Subcutaneous abdominal adipose tissue (tissue), 5 donors: ENCODE measurements around the gene TSSC4.

ENCODE experiments used
- H3K27ac ChIP-seq: one replicate; pipeline ENCODE4 v1.7.0; 2013; ENCODE audit warnings: low read depth, mild to moderate bottlenecking, inconsistent platforms, low read length, moderate library complexity
- H3K27me3 ChIP-seq, 5 donors: one replicate each; pipeline ENCODE4 v1.7.0; 2013; ENCODE audit warnings: low read length in 5 of 5, inconsistent platforms in 1 of 5; ENCODE audit not compliant: control insufficient read depth in 5 of 5, insufficient read depth in 4 of 5
- H3K36me3 ChIP-seq, 5 donors: one replicate each; pipeline ENCODE4 v1.7.0; 2013; ENCODE audit warnings: low read length in 5 of 5; ENCODE audit not compliant: control insufficient read depth in 5 of 5, insufficient read depth in 5 of 5
- H3K4me1 ChIP-seq, 5 donors: one replicate each; pipeline ENCODE4 v1.7.0; 2013; ENCODE audit warnings: low read length in 5 of 5, mild to moderate bottlenecking in 3 of 5, moderate library complexity in 1 of 5; ENCODE audit not compliant: control insufficient read depth in 5 of 5, insufficient read depth in 5 of 5
- H3K4me3 ChIP-seq, 5 donors: one replicate each; pipeline ENCODE4 v1.7.0; 2013; ENCODE audit warnings: low read length in 5 of 5, low read depth in 1 of 5
- H3K9ac ChIP-seq, 5 donors: one replicate each; pipeline ENCODE4 v1.7.0; 2013; ENCODE audit warnings: low read length in 5 of 5, mild to moderate bottlenecking in 4 of 5, moderate library complexity in 3 of 5
- H3K9me3 ChIP-seq, 5 donors: one replicate each; pipeline ENCODE4 v1.7.0; 2013; ENCODE audit warnings: low read length in 5 of 5; ENCODE audit not compliant: control insufficient read depth in 5 of 5
- donor health status: healthy.
- donor health status: healthy.
- donor health status: healthy.
- donor health status: healthy.
- donor health status: healthy.

The TSSC4 gene

DNA sequence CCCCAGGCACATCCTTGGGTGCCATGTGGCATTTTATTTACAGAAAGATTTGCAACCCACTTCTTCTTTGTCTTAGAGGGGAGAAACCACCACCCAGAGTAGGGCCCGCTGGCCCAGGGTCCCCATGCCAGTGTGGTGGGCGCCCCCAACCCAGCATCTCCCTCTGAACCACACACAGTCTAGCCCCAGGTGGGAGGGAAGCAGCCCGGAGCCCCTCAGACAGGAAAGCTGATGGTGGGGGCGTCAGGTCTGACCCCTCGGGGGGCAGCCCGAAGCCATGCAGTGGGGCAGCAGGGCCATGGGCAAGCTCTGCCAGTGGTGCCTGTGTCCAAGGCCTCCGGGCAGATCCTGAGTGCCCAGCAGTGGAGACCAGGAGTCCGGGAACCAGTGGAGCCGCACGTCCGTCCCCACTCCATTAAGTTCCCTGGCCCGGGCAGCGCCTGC lies 32.1 kb downstream of the TSSC4 start:
- Histone ChIP-seq H3K4me3 (no peak overlapping the region), H3K36me3 (no peaks in the 10 kb centered on the region), H3K4me1 (no peaks in the 10 kb centered on the region), H3K9ac (no peak overlapping the region), H3K9me3 (no peaks in the 10 kb centered on the region), H3K27ac (no peak overlapping the region), H3K27me3 (peaks cover 5 to 19% (median 18%) of the 10 kb centered on the region in 5 donors)

DNA sequence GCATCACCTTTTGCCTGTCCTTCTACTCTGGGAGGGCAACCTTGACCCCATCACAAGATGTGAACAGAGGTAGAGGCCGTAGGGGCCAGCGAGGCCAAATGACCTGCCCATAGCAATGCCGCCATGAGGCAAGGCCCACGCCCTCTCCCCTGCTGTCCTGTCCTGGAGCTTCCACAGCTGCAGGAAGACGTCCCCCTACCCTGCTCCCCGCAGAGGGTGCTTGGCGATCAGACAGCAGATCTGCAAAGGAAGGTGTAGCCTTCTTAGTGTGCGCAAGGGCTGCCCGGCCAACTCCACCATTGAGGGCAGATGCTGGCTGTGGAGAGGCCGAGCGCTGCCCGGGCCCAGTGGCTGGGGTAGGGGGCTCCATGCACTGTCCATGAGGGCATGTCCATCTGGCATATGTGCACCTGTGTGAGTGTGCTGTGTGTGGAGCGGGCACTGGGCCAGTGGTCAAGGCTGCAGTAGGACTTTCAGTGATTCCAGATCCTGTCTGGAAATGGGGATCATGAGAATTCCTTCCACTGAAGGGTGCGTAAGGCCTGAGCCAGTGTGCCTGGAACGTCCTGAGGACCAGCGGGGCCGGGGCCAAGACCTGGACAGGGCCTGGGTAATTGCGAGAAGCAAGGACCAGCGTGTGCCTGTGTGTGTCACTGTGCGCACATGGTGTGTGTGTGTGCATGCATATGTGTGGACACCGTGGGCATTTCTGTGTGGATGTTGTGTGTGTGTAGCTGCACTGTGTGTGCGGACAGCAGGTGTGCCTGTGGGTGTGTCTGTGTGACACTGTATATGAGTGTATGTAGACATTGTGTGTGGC lies 32.8 kb downstream of the TSSC4 start:
- H3K27me3 ChIP-seq = peaks cover 5 to 19% (median 18%) of the 10 kb centered on the region in 5 donors
- no peaks in the 10 kb centered on the region for H3K4me1 ChIP-seq

DNA sequence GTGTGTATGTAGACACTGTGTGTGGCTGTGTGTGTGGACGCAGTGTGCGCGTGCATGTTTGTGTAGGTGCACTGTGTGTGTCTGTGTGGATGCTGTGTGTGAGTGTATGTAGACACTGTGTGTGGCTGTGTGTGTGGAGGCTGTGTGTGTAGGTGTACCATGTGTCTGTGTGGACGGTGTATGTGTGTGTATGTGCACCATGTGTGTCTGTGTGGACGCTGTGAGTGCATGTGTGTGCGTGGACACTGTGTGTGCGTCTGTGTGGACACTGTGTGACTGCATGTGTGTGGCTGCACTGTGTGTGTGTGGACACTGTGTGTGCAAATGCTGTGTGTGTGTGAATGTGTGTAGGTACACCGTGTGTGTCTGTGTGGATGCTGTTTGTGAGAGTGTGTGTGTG lies 33.5 kb downstream of the TSSC4 start:
- no peak overlapping the region for H3K9ac ChIP-seq
- no peak overlapping the region for H3K4me3 ChIP-seq
- H3K4me1 ChIP-seq = no peaks in the 10 kb centered on the region
- no peaks in the 10 kb centered on the region for H3K36me3 ChIP-seq
- no peaks in the 10 kb centered on the region for H3K9me3 ChIP-seq
- H3K27ac ChIP-seq = no peak overlapping the region
- peaks cover 5 to 19% (median 18%) of the 10 kb centered on the region in 5 donors for H3K27me3 ChIP-seq

More for the DNA sequence above, 32.8 kb downstream of the TSSC4 start:
- Histone ChIP-seq H3K9ac (no peak overlapping the region), H3K4me3 (no peak overlapping the region), H3K9me3 (no peaks in the 10 kb centered on the region), H3K36me3 (no peaks in the 10 kb centered on the region), H3K27ac (no peak overlapping the region)

DNA sequence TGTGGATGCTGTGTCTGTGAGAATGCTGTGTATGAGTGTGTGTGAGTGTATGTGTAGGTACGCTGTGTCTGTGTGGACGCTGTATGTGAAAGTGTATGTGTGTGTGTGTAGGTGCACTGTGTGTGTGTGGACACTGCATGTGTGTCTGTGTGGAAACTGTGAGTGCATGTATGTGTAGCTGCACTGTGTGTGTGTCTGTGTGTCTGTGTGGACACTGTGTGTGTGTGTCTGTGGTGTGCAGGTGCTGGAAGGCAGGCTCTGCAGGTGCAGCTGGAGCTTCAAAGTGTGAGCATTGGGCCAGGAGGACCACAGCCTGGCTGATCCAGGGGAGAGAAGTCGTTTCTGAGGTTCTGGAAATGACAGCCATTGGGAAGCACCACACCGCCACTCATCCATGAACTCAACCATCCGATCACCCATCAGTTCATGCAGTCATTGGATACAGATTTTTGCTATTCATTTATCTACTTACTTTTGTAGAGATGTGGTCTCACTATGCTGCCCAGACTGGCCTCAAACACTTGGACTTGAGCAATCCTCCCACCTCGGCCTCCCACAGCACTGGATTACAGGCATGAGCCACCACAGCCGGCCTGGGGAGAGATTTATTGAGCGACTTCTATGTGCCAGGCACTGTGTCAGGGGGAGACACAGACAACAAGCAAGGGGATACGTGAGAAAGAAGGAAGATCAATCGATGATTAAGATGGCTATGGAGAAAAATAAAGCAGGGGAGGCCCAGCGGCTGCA lies 34.1 kb downstream of the TSSC4 start:
- Histone ChIP-seq H3K27me3 (peaks cover 5 to 19% (median 18%) of the 10 kb centered on the region in 5 donors), H3K27ac (no peak overlapping the region), H3K36me3 (no peaks in the 10 kb centered on the region), H3K4me1 (no peaks in the 10 kb centered on the region), H3K4me3 (no peak overlapping the region), H3K9ac (no peak overlapping the region), H3K9me3 (no peaks in the 10 kb centered on the region)

DNA sequence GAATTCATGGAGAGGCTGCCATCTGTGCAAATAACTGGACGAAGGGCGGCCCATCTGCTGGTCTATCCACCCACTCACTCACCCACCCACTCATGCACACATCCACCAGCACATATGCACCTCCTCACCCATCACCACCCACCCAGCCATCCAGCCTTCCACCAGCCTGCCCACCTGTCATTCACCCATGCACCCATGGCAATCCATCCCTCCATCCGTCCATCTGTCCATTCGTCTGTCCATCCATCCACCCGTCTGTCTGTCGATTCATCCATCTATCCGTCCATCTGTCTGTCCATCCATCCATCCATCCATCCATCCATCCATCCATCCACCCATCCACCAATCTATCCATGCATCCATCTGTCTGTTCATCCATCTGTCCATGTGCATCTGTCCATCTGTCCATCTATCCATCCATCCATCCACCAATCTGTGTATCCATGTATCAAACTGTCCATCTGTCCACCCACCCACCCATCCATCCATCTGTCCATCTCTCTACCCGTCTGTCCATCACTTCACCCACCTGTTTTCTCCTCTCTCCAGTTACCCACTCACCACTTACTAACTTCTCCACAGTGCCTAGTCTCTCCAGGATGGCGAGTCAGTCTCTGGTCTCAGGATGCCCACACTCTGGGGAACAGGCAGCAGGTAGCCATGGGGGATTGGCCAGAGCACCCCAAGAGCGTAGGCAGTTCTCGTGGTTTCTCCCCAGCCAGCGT lies 34.9 kb downstream of the TSSC4 start:
- H3K9ac ChIP-seq = no peak overlapping the region
- H3K9me3 ChIP-seq = no peaks in the 10 kb centered on the region
- no peak overlapping the region for H3K4me3 ChIP-seq
- no peaks in the 10 kb centered on the region for H3K4me1 ChIP-seq
- no peaks in the 10 kb centered on the region for H3K36me3 ChIP-seq
- H3K27me3 ChIP-seq = peaks cover 5 to 19% (median 18%) of the 10 kb centered on the region in 5 donors
- H3K27ac ChIP-seq = no peak overlapping the region

DNA sequence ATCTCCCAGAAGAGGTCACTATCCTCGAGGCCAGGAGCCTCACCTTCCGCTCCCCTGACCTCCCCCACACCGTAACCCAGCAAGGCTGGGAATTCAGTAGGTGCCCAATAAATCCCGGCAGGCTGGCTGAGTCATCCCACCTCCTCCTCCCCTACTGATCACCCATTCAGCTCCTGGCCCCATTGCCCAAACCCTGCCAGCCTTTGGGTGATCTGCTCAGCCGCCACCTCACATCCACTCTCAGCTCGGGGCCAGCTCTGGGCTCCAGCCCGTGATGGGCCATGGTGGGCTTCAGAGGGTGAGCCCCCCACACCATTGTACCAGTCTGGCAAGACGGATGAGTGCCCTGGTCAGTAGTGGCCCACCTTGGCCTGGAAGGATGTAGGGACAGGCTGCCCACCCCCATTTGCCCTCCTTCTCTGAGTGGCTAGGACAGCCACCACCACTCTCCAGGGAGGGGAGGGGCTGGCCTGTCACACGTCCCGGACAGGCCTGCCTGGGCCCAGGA lies 35.5 kb downstream of the TSSC4 start:
- Histone ChIP-seq H3K9me3 (no peaks in the 10 kb centered on the region), H3K4me3 (no peak overlapping the region), H3K9ac (no peak overlapping the region), H3K27ac (no peak overlapping the region), H3K4me1 (peaks cover 0 to 3% (median 0%) of the 10 kb centered on the region in 5 donors), H3K36me3 (no peaks in the 10 kb centered on the region), H3K27me3 (peaks cover 9 to 21% (median 18%) of the 10 kb centered on the region in 5 donors)

DNA sequence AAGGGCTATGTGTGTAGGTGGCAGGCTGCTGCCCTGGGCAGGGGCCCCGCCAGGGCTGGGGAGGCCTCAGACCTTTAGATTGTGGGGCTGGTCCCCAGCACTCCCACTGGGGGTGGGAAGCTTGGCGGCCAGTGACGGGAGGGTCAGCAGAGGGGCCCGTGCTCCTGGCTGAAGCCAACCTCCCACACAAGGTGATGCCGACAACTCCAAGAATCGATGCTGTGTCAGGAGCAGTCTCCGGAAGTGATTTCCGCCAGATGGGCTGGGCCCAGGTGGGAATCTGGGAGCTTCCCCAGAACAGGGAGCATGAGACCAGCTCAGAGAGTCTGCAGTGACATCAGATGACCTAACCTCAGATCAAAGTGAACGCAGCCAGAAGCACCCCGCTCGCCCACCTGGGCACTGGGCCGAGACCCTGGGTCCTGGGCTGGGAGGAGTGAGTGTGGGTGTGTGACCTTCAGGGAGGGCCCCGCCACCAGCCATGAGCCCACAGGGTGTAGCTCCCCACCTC lies 36.0 kb downstream of the TSSC4 start:
- Histone ChIP-seq H3K9me3 (no peaks in the 10 kb centered on the region), H3K27me3 (peaks cover 11 to 22% (median 18%) of the 10 kb centered on the region in 5 donors), H3K4me1 (peaks cover 0 to 3% (median 0%) of the 10 kb centered on the region in 5 donors), H3K9ac (no peak overlapping the region), H3K27ac (no peak overlapping the region), H3K4me3 (no peak overlapping the region), H3K36me3 (no peaks in the 10 kb centered on the region)

DNA sequence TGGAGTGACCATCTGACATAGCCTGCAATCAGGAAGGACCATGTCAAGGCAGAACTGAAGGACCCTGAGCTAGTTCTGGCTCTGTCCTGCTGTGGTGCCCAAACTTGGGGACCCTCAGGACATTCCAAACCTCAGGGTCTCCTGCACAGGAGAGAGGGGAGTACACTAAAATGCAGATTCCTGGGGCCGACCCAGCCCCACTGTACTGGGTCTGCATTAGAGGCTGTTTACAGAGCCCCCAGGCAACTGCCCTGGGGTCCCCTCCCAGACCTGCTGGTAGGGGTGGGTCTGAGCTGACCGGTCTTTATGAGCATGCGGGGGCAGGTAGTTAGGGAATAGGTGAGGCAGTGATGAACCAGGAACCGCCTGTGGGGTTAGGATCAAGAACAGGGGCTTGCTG lies 37.0 kb downstream of the TSSC4 start:
- no peak overlapping the region for H3K4me3 ChIP-seq
- no peaks in the 10 kb centered on the region for H3K36me3 ChIP-seq
- H3K27me3 ChIP-seq = peaks cover 11 to 22% (median 14%) of the 10 kb centered on the region in 5 donors
- H3K9me3 ChIP-seq = peaks cover 0 to under 1% (median 0%) of the 10 kb centered on the region in 5 donors
- no peak overlapping the region for H3K9ac ChIP-seq
- H3K4me1 ChIP-seq = peaks cover 0 to 3% (median 0%) of the 10 kb centered on the region in 5 donors
- no peak overlapping the region for H3K27ac ChIP-seq

DNA sequence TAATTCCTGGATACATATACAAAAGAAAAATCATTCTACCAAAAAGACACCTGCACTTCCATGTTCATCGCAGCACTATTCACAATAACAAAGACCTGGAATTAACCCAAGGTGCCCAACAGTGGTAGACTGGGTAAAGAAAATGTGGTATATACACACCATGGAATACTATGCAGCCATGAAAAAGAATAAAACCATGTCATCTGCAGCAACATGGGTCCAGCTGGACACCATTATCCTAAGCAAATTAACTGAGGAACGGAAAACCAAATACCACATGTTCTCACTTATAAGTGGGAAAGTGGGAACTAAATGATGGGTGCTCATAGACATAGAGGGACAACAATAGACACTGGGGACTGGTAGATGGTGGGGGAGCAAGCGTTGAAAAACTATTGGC lies 39.3 kb downstream of the TSSC4 start:
- Histone ChIP-seq H3K4me1 (peaks cover 0 to 6% (median 0%) of the 10 kb centered on the region in 5 donors), H3K4me3 (no peak overlapping the region), H3K9me3 (peaks cover 0 to 5% (median 4%) of the 10 kb centered on the region in 5 donors), H3K36me3 (no peaks in the 10 kb centered on the region), H3K9ac (no peak overlapping the region), H3K27ac (no peak overlapping the region), H3K27me3 (peaks cover 12 to 23% (median 16%) of the 10 kb centered on the region in 5 donors)
